ENCODE measurements around the gene AOC1.
"Not testable (repeated sequence)": the region's sequence is repeated elsewhere in the genome, so short reads cannot be mapped to it uniquely, and the experiment has no call there.

Gene AOC1

GRCh38 chr7:150902078-150903033 lies 50.0 kb downstream of the AOC1 start:
- DNase-seq (ENCODE audit: low read depth): no peak
- TF ChIP-seq, protein P1, sequence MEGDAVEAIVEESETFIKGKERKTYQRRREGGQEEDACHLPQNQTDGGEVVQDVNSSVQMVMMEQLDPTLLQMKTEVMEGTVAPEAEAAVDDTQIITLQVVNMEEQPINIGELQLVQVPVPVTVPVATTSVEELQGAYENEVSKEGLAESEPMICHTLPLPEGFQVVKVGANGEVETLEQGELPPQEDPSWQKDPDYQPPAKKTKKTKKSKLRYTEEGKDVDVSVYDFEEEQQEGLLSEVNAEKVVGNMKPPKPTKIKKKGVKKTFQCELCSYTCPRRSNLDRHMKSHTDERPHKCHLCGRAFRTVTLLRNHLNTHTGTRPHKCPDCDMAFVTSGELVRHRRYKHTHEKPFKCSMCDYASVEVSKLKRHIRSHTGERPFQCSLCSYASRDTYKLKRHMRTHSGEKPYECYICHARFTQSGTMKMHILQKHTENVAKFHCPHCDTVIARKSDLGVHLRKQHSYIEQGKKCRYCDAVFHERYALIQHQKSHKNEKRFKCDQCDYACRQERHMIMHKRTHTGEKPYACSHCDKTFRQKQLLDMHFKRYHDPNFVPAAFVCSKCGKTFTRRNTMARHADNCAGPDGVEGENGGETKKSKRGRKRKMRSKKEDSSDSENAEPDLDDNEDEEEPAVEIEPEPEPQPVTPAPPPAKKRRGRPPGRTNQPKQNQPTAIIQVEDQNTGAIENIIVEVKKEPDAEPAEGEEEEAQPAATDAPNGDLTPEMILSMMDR (IDR thresholded peaks at IDR 0.05; ENCODE audit: low read length, missing control alignments): no peak
- no peak overlapping the region for H3K4me3 ChIP-seq (replicated peaks; ENCODE audit: low read depth, low read length)

GRCh38 chr7:150903606-150904005 lies 51.3 kb downstream of the AOC1 start:
- DNase-seq (ENCODE audit: low read depth): peak; percentile 4
- TF ChIP-seq, protein P1 (IDR thresholded peaks at IDR 0.05; ENCODE audit: low read length, missing control alignments): no peak
- no peak overlapping the region for H3K4me3 ChIP-seq (replicated peaks; ENCODE audit: low read depth, low read length)

- no peak for DNase-seq (ENCODE audit: low read depth)
- no peak overlapping the region for H3K4me3 ChIP-seq (replicated peaks; ENCODE audit: low read depth, low read length)
- TF ChIP-seq, protein P1 (IDR thresholded peaks at IDR 0.05; ENCODE audit: low read length, missing control alignments): no peak
These were observed 51.9 kb downstream of the AOC1 start for GRCh38 chr7:150904011-150904909.

DNA sequence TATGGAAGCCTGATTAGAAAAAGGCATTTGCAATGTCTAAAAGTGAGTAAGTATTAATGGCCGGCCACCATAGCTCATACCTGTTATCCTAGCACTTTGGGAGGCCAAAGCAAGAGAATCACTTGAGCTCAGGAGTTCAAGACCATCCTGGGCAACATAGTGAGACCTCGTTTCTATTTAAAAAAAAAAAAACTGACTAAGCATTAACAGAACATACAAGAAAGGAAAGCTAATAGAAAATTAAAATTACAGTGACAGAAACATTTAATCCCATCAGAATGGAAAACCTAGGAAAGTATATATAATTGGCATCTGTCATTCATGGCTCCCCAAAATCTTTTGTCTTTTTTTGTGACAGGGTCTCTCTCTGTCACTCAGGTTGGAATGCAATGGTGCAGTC lies 55.9 kb downstream of the AOC1 start:
- H3K4me3 ChIP-seq (replicated peaks; ENCODE audit: low read depth, low read length): no peak overlapping the region
- TF ChIP-seq, protein P1 (IDR thresholded peaks at IDR 0.05; ENCODE audit: low read length, missing control alignments): no peak
- DNase-seq (ENCODE audit: low read depth): no peak

GRCh38 chr7:150909200-150909995 lies 57.1 kb downstream of the AOC1 start:
- no peak for DNase-seq (ENCODE audit: low read depth)
- TF ChIP-seq, protein P1 (IDR thresholded peaks at IDR 0.05; ENCODE audit: low read length, missing control alignments): no peak
- H3K4me3 ChIP-seq (replicated peaks; ENCODE audit: low read depth, low read length): no peak overlapping the region

GRCh38 chr7:150910305-150910995 lies 58.1 kb downstream of the AOC1 start:
- H3K4me3 ChIP-seq (replicated peaks; ENCODE audit: low read depth, low read length); DNase-seq (ENCODE audit: low read depth): not testable (repeated sequence)
